ENCODE results near the gene FETUB. TPM values are rescaled to one million over a fixed set of nuclear protein-coding genes. Genes with fewer than 3 reads are reported as not detected.
A peak's percentile ranks its signal among the peaks of the same experiment; 100 is the strongest.

The FETUB gene
- total RNA-seq, 2 experiments from 2014 or later = not detected

GRCh38 chr3:186605561-186606545 lies 34.3 kb upstream of the FETUB start:
- Mint-ChIP-seq H3K27ac (no peak overlapping the region), H3K4me1 (peaks cover 1% of the 10 kb centered on the region), H3K4me3 (no peak overlapping the region), H3K27me3 (peaks cover 15% of the 10 kb centered on the region), H3K36me3 (no peaks in the 10 kb centered on the region), H3K9me3 (no peaks in the 10 kb centered on the region)
- ATAC-seq (ENCODE audit: low read depth) (no peak), DNase-seq (no peak)
- POLR2A ChIA-PET = no interaction called here

- Mint-ChIP-seq H3K4me1 (no peaks in the 10 kb centered on the region), H3K4me3 (no peak overlapping the region), H3K9me3 (no peaks in the 10 kb centered on the region), H3K36me3 (no peaks in the 10 kb centered on the region), H3K27me3 (peaks cover 17% of the 10 kb centered on the region), H3K27ac (no peak overlapping the region)
- DNase-seq = no peak
- ATAC-seq (ENCODE audit: low read depth) = no peak
- POLR2A ChIA-PET = no interaction called here
Measured at GRCh38 chr3:186608624-186609215, 31.5 kb upstream of the FETUB start.

DNA sequence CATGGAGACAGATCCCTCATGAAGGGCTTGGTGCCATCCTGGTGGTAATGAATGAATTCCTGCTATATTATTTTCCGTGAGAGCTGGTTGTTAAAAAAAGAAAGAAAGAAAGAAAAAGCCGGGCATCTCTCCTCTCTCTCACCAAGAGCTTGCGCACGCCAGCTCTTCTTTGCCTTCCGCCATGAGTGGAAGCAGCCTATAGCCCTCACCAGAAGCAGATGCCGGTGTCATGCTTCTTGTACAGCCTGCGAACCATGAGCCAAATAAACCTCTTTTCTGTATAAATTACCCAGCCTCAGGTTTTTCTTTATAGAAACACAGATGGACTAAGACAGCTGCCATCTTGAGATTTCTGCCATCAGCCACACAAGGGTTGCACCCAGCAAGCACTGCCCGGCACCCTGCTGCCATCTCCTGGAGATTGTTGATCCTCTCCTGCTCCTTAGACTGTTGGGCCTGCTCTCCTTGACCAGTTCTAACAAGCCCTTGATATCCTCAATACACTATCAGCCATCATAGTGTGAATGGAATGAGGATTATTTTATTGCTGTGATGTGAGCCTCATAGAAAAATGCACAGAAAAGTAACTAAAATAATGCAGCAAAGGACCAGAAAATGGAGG lies 30.8 kb upstream of the FETUB start:
- POLR2A ChIA-PET = no interaction called here
- Mint-ChIP-seq H3K4me3 (no peak overlapping the region), H3K4me1 (peaks cover 4% of the 10 kb centered on the region), H3K36me3 (no peaks in the 10 kb centered on the region), H3K27me3 (peaks cover 18% of the 10 kb centered on the region), H3K9me3 (no peaks in the 10 kb centered on the region), H3K27ac (no peak overlapping the region)
- DNase-seq (no peak), ATAC-seq (ENCODE audit: low read depth) (no peak)

GRCh38 chr3:186612065-186612464 lies 28.1 kb upstream of the FETUB start:
- H3K27ac Mint-ChIP-seq = no peak overlapping the region
- H3K4me3 Mint-ChIP-seq = no peak overlapping the region
- peaks cover 18% of the 10 kb centered on the region for H3K27me3 Mint-ChIP-seq
- POLR2A ChIA-PET = interaction anchor here (1.2 kb wide), 1 partner anchor 172 kb away, joined by 6 read pairs; the partner anchor contains the start of gene EIF4A2
- DNase-seq (no peak), ATAC-seq (ENCODE audit: low read depth) (no peak)
- peaks cover 14% of the 10 kb centered on the region for H3K4me1 Mint-ChIP-seq
- H3K36me3 Mint-ChIP-seq = no peaks in the 10 kb centered on the region
- H3K9me3 Mint-ChIP-seq = no peaks in the 10 kb centered on the region

DNA sequence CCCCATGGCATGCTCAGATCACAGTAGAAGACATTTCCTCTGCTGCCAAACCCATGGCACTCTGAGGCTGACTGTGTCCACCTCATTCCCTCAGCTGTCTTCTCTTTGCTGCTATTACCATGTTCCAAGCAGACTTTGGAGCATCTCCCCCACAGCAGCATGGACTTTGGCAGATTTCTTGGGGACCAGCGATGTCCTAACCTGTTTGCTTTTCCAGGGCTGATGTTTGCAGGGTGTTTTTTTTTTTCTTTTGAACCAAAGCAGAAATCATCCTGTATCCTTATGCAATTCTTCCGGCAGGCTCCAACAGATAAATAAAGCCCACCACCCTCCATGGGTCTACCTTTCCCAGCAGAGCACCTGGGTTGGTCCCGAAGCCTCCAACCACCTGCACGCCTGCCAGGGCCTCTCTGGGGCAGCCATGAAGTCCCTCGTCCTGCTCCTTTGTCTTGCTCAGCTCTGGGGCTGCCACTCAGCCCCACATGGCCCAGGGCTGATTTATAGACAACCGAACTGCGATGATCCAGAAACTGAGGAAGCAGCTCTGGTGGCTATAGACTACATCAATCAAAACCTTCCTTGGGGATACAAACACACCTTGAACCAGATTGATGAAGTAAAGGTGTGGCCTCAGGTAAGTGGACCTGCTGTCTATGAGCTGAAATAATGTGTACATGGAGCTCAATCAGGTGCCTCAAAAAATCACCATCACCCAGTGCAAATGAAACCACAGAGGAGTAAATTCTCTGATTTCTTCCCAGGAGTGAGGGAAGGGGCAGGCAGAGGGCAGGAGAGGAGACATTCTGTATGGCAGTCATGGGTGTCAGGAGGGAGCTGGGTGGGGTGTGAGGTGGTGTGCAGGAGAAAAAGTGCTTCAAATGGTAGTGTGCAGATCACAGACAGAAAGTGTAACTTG lies 27.2 kb upstream of the FETUB start, which contains the start of gene AHSG:
TSS of gene AHSG (plus strand) at position 340 of the 916 bp plus-strand sequence. CDS start at position 422, 82 bp downstream.
- POLR2A ChIA-PET = interaction anchor here (1.2 to 6.3 kb wide), 2 partner anchors 170 to 171 kb away, joined by 6 to 36 read pairs; partner anchors contain the start of gene EIF4A2
- peaks cover 18% of the 10 kb centered on the region for H3K4me1 Mint-ChIP-seq
- H3K9me3 Mint-ChIP-seq = no peaks in the 10 kb centered on the region
- no peak for DNase-seq
- H3K36me3 Mint-ChIP-seq = no peaks in the 10 kb centered on the region
- no peak within 1 kb of the TSS for H3K4me3 Mint-ChIP-seq
- peaks cover 22% of the 10 kb centered on the region for H3K27me3 Mint-ChIP-seq
- no peak for ATAC-seq (ENCODE audit: low read depth)
- H3K27ac Mint-ChIP-seq = no peak within 1 kb of the TSS

DNA sequence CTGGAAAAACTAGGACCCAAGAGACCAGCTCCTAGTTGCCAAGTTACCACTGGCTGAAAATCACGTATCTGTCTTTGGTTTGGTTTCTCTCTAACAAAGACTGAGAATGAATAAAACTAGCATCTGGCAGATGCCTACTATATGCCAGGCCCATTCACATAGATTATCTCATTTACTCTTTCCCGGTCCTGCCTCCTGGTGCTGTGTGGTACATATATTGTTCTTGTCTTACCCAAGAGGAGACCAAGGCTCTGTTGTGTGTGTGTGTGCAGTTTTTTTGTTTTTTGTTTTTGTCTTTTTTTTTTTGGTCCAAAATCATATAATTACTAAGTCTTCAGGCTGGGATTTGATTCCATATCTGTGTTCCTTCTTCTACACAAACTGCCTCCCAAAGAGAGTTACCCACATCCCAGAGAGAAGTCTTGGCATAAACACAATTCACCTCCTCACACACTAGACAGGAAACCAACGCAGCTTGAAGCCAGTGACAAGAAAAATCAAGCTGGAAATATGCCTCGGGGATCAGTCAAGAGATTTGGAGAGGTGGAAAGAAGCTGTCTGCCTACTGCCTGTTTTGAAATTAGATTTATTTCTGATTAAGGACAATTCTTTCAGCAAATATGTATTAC lies 26.4 kb upstream of the FETUB start:
- Mint-ChIP-seq H3K9me3 (no peaks in the 10 kb centered on the region), H3K4me3 (no peak overlapping the region), H3K4me1 (peaks cover 18% of the 10 kb centered on the region), H3K36me3 (no peaks in the 10 kb centered on the region), H3K27ac (no peak overlapping the region), H3K27me3 (peaks cover 30% of the 10 kb centered on the region)
- no peak for ATAC-seq (ENCODE audit: low read depth)
- POLR2A ChIA-PET = interaction anchor here (6.3 kb wide), 1 partner anchor 170 kb away, joined by 36 read pairs; the partner anchor contains the start of gene EIF4A2
- no peak for DNase-seq

GRCh38 chr3:186614266-186614596 lies 26.0 kb upstream of the FETUB start:
- no peaks in the 10 kb centered on the region for H3K36me3 Mint-ChIP-seq
- H3K4me1 Mint-ChIP-seq = peaks cover 18% of the 10 kb centered on the region
- H3K27ac Mint-ChIP-seq = no peak overlapping the region
- no peaks in the 10 kb centered on the region for H3K9me3 Mint-ChIP-seq
- ATAC-seq (ENCODE audit: low read depth) (no peak), DNase-seq (no peak)
- H3K27me3 Mint-ChIP-seq = peaks cover 28% of the 10 kb centered on the region
- H3K4me3 Mint-ChIP-seq = peak overlapping the region; percentile 54
- POLR2A ChIA-PET = interaction anchor here (1.0 to 6.3 kb wide), 4 partner anchors 44 to 192 kb away, joined by 3 to 36 read pairs (median 4); partner anchors contain the start of genes DNAJB11 and EIF4A2

DNA sequence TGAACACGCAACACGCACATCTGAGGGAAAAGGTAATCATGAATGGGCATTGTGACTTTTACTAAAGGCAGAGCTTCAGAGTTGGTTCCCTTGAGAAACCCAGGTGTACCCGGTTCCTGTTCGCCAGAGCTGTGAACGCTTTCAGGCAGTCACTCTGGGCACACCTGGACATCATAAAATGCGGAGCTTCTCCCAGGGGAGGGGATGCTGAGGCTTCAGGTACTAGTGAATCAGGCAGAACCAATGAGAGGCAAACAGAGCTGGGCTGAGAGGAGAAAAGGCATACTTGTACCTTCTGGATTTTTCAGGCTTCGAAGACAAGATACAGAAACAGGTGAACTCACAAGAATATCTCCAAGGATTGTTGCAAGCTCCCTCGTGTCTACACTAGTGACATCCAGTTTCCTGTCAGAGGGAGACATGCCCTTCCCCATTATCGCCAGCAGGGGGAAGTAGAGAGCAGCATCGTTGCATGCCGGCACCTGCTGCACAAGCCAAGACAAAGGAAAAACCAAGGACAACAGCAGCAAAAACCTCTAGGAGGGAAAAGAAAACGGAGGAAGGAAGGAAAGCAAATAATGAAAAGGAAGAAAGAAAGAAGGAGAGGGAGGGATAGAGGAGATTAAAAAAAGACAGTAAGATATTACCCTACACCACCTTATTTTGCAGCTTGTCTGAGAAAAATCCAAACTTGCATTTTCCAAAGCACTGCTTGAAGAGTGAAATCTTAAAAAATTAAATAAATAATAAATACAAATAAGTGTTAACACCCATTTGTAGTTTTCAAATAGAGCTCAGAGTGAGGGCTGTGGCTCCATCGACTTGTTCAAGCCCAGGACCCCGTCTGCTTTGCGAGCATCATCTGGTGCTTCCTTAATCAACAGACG lies 25.4 kb upstream of the FETUB start:
- Mint-ChIP-seq H3K27me3 (peaks cover 28% of the 10 kb centered on the region), H3K36me3 (no peaks in the 10 kb centered on the region), H3K9me3 (no peaks in the 10 kb centered on the region), H3K4me1 (peaks cover 18% of the 10 kb centered on the region), H3K4me3 (peak overlapping the region; percentile 54), H3K27ac (no peak overlapping the region)
- DNase-seq (peak; percentile 72), ATAC-seq (ENCODE audit: low read depth) (peak; percentile 46)
- POLR2A ChIA-PET = interaction anchor here (1.0 to 6.3 kb wide), 5 partner anchors 45 to 207 kb away, joined by 3 to 36 read pairs (median 3); partner anchors contain the start of genes DNAJB11 and EIF4A2

DNA sequence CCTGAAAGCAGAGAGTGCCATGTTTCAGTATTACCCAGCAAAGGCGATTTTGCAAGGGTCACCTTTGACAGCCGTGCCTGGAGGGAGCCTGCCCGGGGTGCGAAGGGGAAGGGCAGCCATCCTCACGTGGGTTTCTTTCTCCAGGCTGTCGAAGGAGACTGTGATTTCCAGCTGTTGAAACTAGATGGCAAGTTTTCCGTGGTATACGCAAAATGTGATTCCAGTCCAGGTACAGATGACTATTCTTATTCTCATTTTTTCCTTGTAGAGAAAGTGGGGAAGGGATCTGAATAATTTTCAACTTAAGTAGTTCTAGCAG lies 23.9 kb upstream of the FETUB start:
- DNase-seq (no peak), ATAC-seq (ENCODE audit: low read depth) (no peak)
- Mint-ChIP-seq H3K27ac (no peak overlapping the region), H3K4me1 (peaks cover 18% of the 10 kb centered on the region), H3K27me3 (peaks cover 23% of the 10 kb centered on the region), H3K4me3 (no peak overlapping the region), H3K36me3 (no peaks in the 10 kb centered on the region), H3K9me3 (no peaks in the 10 kb centered on the region)
- POLR2A ChIA-PET = interaction anchor here (1.1 to 6.3 kb wide), 5 partner anchors 167 to 678 kb away, joined by 3 to 36 read pairs (median 4); partner anchors contain the start of genes EIF4A2 and TRA2B

DNA sequence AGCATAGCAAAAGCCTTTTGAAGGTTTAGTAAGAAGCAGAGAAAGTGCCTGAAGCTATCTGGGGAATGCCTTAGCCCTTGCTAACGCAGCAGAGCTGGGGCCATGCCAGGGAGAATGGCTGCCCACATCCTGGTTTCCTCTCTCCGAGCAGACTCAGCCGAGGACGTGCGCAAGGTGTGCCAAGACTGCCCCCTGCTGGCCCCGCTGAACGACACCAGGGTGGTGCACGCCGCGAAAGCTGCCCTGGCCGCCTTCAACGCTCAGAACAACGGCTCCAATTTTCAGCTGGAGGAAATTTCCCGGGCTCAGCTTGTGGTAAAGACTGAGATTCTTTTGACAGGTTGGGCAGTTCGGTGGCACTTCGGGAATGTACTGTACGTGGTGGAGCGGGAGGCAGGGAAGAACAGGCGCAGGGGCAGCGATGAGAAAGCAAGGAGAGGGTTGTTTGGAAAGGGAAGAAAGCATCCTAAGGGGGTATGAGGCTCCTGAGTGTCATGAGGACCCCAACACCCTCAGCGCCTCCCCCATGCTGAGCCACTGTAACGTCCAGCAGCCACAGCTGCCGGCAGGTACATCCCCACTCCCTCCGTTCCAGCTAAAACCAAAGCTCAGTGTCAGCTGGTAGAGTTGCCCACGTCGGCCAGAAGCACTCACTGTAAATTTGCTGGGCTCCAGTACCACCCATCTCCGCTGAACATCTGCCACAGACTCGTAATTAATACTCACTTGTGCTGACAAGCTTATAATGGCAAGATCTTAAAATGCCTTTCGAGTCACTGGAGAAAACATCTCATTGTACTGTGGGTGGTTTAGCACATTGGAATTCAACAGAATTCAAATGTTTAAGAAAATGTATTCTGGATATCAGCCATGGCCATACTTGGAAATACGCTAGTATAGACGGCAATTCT lies 22.9 kb upstream of the FETUB start:
- H3K4me3 Mint-ChIP-seq = peak overlapping the region; percentile 66
- ATAC-seq (ENCODE audit: low read depth) (peak; percentile 100), DNase-seq (peak; percentile 83)
- H3K9me3 Mint-ChIP-seq = no peaks in the 10 kb centered on the region
- H3K27ac Mint-ChIP-seq = peak overlapping the region; percentile 22
- POLR2A ChIA-PET = interaction anchor here (1.1 to 6.3 kb wide), 6 partner anchors 47 to 679 kb away, joined by 3 to 36 read pairs (median 5); partner anchors contain the start of genes DNAJB11, EIF4A2 and TRA2B
- peaks cover 23% of the 10 kb centered on the region for H3K27me3 Mint-ChIP-seq
- H3K36me3 Mint-ChIP-seq = no peaks in the 10 kb centered on the region
- peaks cover 18% of the 10 kb centered on the region for H3K4me1 Mint-ChIP-seq
